GF-D8 (cell line): ENCODE data around the gene NFE2.
A peak's percentile ranks its signal among the peaks of the same experiment; 100 is the strongest.
"Not testable (repeated sequence)": the region's sequence is repeated elsewhere in the genome, so short reads cannot be mapped to it uniquely, and the experiment has no call there.

Source experiments
- DNase-seq: peaks from one replicate; lab custom pipeline; 2025; lab: John Stamatoyannopoulos, UW

NFE2 gene

DNA sequence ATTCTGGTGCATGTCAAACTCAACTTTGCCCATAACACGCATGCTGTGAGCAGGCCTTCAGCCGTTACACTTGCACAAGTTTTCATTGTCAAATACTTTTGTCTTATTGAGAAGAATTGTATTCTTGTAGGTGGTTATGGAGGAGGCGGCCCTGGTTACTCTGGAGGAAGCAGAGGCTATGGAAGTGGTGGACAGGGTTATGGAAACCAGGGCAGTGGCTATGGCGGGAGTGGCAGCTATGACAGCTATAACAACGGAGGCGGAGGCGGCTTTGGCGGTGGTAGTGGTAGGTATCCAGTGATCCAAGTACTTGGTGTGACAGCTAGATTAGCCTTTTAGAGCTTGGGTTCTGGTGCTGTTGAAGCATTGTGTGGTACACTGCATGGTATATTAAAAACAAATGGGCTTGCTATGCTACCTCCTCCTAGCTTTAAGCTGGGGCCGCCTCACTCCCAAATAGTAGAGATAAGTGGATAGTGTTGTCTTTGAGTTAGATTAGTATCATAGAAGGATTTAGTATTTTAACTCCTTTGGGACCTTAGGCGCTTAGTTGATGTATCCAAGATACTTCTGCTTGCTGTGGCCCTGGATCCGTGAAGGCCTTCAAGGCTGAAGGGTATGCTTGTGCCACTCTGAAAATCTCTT, 17.7 kb downstream of the NFE2 start:
- DNase-seq = no peak

DNA sequence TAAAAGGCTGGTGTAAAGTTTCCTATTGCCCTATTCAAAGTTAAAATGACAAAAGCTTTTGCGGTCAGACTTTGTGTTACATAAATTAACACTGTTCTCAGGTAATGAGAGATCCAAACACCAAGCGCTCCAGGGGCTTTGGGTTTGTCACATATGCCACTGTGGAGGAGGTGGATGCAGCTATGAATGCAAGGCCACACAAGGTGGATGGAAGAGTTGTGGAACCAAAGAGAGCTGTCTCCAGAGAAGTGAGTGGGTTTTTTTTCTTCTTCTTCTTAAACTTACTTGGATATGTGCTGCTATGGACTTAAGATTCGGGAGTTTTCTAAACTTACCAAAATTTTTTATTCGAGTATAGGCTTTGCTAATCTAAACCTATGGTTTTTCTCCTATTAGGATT, 19.1 kb downstream of the NFE2 start:
- DNase-seq = not testable (repeated sequence)

GRCh38 chr12:54281261-54281638, 19.6 kb downstream of the NFE2 start:
- not testable (repeated sequence) for DNase-seq

GRCh38 chr12:54280468-54281260, 20.2 kb downstream of the NFE2 start, which contains the start of gene HNRNPA1:
HNRNPA1 (plus strand) TSS chr12:54280726; CDS start chr12:54280808, 82 bp downstream.
- DNase-seq = peak; percentile 98

DNA sequence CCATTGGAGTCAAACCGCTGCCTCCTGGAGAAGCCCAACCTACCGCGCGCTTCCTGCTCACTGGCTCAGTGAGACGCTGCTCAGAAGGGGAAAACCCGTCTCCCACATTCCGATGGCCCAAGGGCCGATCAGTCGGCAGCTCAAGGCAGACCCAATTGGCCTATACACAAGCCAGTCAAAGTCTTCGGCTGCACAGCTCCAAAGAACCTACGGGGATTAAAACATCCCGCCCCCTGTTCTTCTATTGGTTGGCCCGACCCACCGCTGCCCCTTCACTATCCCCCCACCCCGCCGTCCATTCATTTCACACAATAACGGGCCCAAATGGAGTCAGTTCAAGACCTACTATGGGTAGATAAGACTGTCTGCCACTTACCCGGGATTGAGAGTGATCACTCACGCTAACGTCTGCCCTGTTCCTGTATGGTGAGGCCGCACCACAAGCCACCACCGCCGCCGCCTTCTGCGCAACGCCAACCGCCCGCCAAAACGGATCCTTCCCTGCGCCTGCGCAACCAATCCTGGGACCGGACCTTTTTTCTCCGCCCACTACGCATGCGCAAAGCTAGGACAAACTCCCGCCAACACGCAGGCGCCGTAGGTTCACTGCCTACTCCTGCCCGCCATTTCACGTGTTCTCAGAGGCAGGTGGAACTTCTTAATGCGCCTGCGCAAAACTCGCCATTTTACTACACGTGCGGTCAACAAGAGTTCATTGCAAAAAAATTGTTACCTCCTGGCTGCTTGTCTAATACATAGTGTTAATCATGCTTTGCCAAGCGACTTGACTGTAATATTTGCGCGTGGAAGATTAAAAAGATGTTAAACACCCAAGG, 21.0 kb downstream of the NFE2 start, which contains the start of gene CBX5:
Gene CBX5 (minus strand): TSS at position 491 of the 836 bp plus-strand sequence. CDS start 22,472 bp downstream, outside the sequence.
- peak; percentile 97 for DNase-seq

DNA sequence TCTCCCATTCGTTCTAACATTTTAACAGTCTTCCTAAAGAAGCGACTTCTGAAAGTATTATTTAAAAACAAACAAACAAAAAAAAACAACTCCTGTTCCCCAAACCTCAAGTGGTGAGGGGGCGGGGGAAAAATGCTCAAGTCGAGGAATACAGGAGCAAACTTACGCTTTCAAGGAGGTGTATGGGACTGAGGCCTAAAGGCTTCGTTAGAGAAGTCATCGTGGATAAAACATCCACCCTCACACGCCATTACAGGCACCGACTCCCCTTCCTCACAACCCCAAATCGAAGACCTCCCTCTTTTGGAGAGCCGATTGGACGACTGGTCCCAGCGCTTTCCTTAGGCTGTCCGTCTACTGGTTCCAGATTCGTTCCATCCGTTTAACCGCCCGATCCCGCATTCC, 21.6 kb downstream of the NFE2 start:
- no peak for DNase-seq

- peak; percentile 50 for DNase-seq
Observed at GRCh38 chr12:54277823-54278276, 23.0 kb downstream of the NFE2 start.

- no peak for DNase-seq
Observed at GRCh38 chr12:54276368-54276767, 24.4 kb downstream of the NFE2 start.

- DNase-seq = no peak
Observed at GRCh38 chr12:54273981-54274380, 26.8 kb downstream of the NFE2 start.

- no peak for DNase-seq
Observed at GRCh38 chr12:54272214-54272613, 28.6 kb downstream of the NFE2 start.

DNA sequence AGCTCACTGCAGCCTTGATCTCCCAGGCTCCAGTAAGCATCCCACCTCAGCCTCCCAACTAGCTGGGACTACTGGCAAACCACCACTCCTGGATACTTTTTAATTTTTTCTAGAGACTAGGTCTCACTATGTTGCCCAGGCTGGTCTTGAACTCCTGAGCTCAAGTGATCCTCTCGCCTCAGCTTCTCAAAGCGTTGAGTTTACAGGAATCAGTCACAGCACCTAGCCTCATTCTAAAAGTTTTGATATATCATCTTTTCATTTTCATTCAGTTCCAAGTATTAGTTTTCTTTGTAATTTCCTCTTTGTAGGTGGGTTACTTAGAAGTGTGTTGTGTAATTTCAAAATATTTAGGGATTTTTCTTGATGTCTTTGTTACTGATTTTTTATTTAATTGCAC, 30.5 kb downstream of the NFE2 start:
- no peak for DNase-seq

GRCh38 chr12:54266852-54267251, 34.0 kb downstream of the NFE2 start:
- no peak for DNase-seq

- no peak for DNase-seq
Observed at GRCh38 chr12:54265364-54265812, 35.4 kb downstream of the NFE2 start.

DNA sequence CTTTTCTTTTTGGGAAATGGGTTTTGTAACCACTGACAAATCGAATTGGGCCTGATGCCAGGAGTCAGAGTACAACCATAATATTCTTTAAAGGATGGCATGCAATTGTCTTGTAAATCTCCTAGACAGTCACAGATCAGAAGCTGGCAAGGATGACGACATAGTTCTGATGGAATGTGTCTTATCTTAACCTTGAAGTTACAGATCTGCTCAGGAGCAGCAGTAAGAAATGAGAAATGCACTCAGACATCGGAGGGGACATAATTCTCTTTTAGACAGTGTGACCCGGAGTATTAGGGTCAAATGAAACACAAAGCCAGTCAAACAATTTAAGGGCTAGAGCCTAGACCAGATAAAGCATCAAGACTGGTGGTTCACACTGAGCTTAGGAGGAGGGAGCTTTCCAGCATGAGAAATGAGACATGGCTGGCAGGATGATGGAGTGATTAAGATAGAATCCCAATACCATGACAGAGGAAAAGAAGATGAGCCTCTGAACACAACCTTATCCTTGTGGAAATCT, 38.4 kb downstream of the NFE2 start:
- DNase-seq = no peak

GRCh38 chr12:54261815-54262402, 38.9 kb downstream of the NFE2 start:
- DNase-seq = peak; percentile 16

- peak; percentile 8 for DNase-seq
Observed at GRCh38 chr12:54259194-54260011, 41.4 kb downstream of the NFE2 start.

GRCh38 chr12:54258201-54258681, 42.6 kb downstream of the NFE2 start:
- DNase-seq = no peak

- DNase-seq = peak; percentile 20
Observed at GRCh38 chr12:54257332-54257731, 43.5 kb downstream of the NFE2 start.

GRCh38 chr12:54253240-54253639, 47.6 kb downstream of the NFE2 start:
- no peak for DNase-seq

DNA sequence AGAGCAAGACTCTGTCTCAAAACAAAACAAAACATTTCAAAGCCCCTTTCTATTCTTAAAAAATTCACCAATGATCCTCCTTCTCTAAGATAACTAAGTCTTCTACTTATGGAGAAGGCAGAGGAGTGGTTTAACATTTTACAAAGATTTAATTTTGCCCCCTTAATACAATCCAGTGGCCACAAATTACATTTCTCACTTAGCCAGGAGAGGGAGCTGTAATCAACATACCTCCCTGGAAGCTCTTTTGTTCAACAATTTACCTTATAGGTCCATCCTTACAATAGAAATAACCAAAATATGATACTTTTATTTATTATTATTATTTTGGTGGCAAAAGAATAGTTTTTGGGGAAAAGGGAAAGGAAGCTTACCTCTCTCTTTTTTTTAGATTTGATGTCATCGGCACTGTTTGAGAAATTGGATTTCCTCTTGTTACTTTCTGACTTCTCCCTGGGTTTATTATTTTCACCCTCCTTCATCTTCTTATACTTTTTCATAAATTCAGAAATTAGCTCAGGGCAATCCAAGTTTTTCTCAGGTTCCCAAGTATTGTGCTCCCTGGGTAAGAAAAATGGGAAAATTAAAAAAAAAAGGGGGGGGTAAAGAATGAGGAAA, 49.0 kb downstream of the NFE2 start:
- DNase-seq = peak; percentile 21
